CD4-positive, alpha-beta T cell treated with Interleukin-4 for 1 hour (primary cell): ENCODE data around the gene FOXP4.
"Not testable (repeated sequence)": the region's sequence is repeated elsewhere in the genome, so short reads cannot be mapped to it uniquely, and the experiment has no call there.

Source experiments
- DNase-seq, 2 donors: peaks; one replicate each; pipeline ENCODE4 v3.0.0-alpha.2; 2020 to 2022

Gene FOXP4

GRCh38 chr6:41602864-41603608 lies 56.9 kb downstream of the FOXP4 start:
- peak; percentile 77 to 79 for DNase-seq

GRCh38 chr6:41604006-41604405 lies 57.8 kb downstream of the FOXP4 start:
- no peak for DNase-seq

- no peak for DNase-seq
These were observed 59.5 kb downstream of the FOXP4 start for GRCh38 chr6:41605649-41606048.

GRCh38 chr6:41607036-41607435 lies 60.9 kb downstream of the FOXP4 start:
- no peak for DNase-seq

- DNase-seq: no peak
These were observed 61.6 kb downstream of the FOXP4 start for GRCh38 chr6:41607736-41608135.

GRCh38 chr6:41608443-41609151 lies 62.4 kb downstream of the FOXP4 start:
- DNase-seq: no peak

GRCh38 chr6:41614715-41615114 lies 68.5 kb downstream of the FOXP4 start:
- DNase-seq: no peak

- DNase-seq: no peak
These were observed 69.1 kb downstream of the FOXP4 start for GRCh38 chr6:41615311-41615710.

GRCh38 chr6:41618598-41618997 lies 72.4 kb downstream of the FOXP4 start:
- DNase-seq: no peak

- DNase-seq: not testable (repeated sequence)
These were observed 73.0 kb downstream of the FOXP4 start for GRCh38 chr6:41619193-41619592.

- no peak for DNase-seq
These were observed 75.2 kb downstream of the FOXP4 start for GRCh38 chr6:41621367-41621766.

GRCh38 chr6:41621802-41622201 lies 75.6 kb downstream of the FOXP4 start:
- DNase-seq: no peak

- DNase-seq: no peak
These were observed 76.2 kb downstream of the FOXP4 start for GRCh38 chr6:41622206-41622988.

- DNase-seq: no peak
These were observed 77.1 kb downstream of the FOXP4 start for GRCh38 chr6:41623330-41623729.

- no peak for DNase-seq
These were observed 78.6 kb downstream of the FOXP4 start for GRCh38 chr6:41624621-41625380.

GRCh38 chr6:41625442-41625841 lies 79.3 kb downstream of the FOXP4 start:
- DNase-seq: no peak

- no peak for DNase-seq
These were observed 79.8 kb downstream of the FOXP4 start for GRCh38 chr6:41626022-41626421.

GRCh38 chr6:41626917-41627316 lies 80.7 kb downstream of the FOXP4 start:
- no peak for DNase-seq

- DNase-seq: no peak
These were observed 82.9 kb downstream of the FOXP4 start for GRCh38 chr6:41629128-41629527.

- DNase-seq: no peak
These were observed 83.9 kb downstream of the FOXP4 start for GRCh38 chr6:41630069-41630468.

GRCh38 chr6:41630946-41631345 lies 84.8 kb downstream of the FOXP4 start:
- DNase-seq: no peak

GRCh38 chr6:41633056-41633634 lies 87.0 kb downstream of the FOXP4 start:
- DNase-seq: no peak

- DNase-seq: no peak
These were observed 88.5 kb downstream of the FOXP4 start for GRCh38 chr6:41634657-41635056.
